PC-9 (cell line): Measurements from ENCODE around the gene NRG3. TPM values are rescaled to one million over a fixed set of nuclear protein-coding genes. Genes with fewer than 3 reads are reported as not detected.

Source experiments
- BruUV-seq: library from RNA; stranded (reverse); fragments of 400-500 nt; replicated peaks from 2 replicates; lab custom pipeline; 2021; lab: Mats Ljungman, UMichigan
- CTCF ChIA-PET: fragments of 300-600 bp; sonication (Branson Sonifier 250); formaldehyde crosslinking; loops from one replicate; lab custom pipeline; 2022; ENCODE audit warnings: antibody characterized with exemption; lab: Charles Lee
- POLR2A ChIA-PET: fragments of 300-600 bp; sonication (Branson Sonifier 250); formaldehyde crosslinking; loops from one replicate; lab custom pipeline; 2022; ENCODE audit warnings: antibody characterized with exemption; ENCODE audit not compliant: unreplicated experiment; lab: Charles Lee
- DNase-seq, 2 experiments: peaks; one replicate each; pipeline versions ENCODE4 v3.0.0 to v3.0.0-alpha.2; 2015 to 2022; ENCODE audit warnings: mixed read lengths in 1 of 2
- H2AFZ ChIP-seq: fragments of 200-600 bp; sonication (generic); 2 replicates; pipeline ENCODE4 v1.8.1; 2017; ENCODE audit warnings: antibody characterized with exemption
- H3F3A ChIP-seq: fragments of 200-600 bp; sonication (generic); 2 replicates; pipeline ENCODE4 v1.8.1; 2017; ENCODE audit warnings: antibody characterized with exemption, mild to moderate bottlenecking, low read depth; ENCODE audit not compliant: insufficient read depth
- H3K27ac ChIP-seq: fragments of 200-600 bp; sonication (generic); 2 replicates; pipeline ENCODE4 v1.6.1; 2016; ENCODE audit warnings: mixed run types
- H3K27me3 ChIP-seq: fragments of 200-600 bp; sonication (generic); 2 replicates; pipeline ENCODE4 v1.6.1; 2016; ENCODE audit warnings: low read depth, mixed run types; ENCODE audit not compliant: insufficient read depth
- H3K36me3 ChIP-seq: fragments of 200-600 bp; sonication (generic); 2 replicates; pipeline ENCODE4 v1.6.1; 2016; ENCODE audit warnings: low read depth, mixed run types
- H3K4me1 ChIP-seq: fragments of 200-600 bp; sonication (generic); replicated peaks from 2 replicates; pipeline ENCODE4 v1.6.1; 2016; ENCODE audit warnings: mixed run types; ENCODE audit not compliant: insufficient read depth
- H3K4me2 ChIP-seq: fragments of 200-600 bp; sonication (generic); 2 replicates; pipeline ENCODE4 v1.6.1; 2017; ENCODE audit warnings: mixed run types
- H3K4me3 ChIP-seq: fragments of 200-600 bp; sonication (generic); 2 replicates; pipeline ENCODE4 v1.6.1; 2016; ENCODE audit warnings: mixed run types
- H3K79me2 ChIP-seq: fragments of 200-600 bp; sonication (generic); 2 replicates; pipeline ENCODE4 v1.6.1; 2017; ENCODE audit warnings: low read depth, mixed run types
- H3K9me2 ChIP-seq: fragments of 200-600 bp; sonication (generic); 2 replicates; pipeline ENCODE4 v1.8.1; 2017; ENCODE audit warnings: mild to moderate bottlenecking; ENCODE audit not compliant: insufficient read depth
- H3K9me3 ChIP-seq: fragments of 200-600 bp; sonication (generic); 2 replicates; pipeline ENCODE4 v1.8.1; 2016; ENCODE audit warnings: low read depth; ENCODE audit not compliant: insufficient read depth
- H4K20me1 ChIP-seq: fragments of 200-600 bp; sonication (generic); 2 replicates; pipeline ENCODE4 v1.8.1; 2017; ENCODE audit not compliant: insufficient read depth
- CTCF ChIP-seq: fragments of 200-600 bp; sonication (generic); conservative IDR thresholded peaks from 2 replicates; pipeline ENCODE4 v1.6.1; 2017; ENCODE audit warnings: mixed run types, antibody characterized with exemption, mild to moderate bottlenecking, moderate library complexity
- EZH2 ChIP-seq: fragments of 200-600 bp; sonication (generic); IDR thresholded peaks from 2 replicates; pipeline ENCODE4 v1.8.0; 2017; ENCODE audit warnings: antibody characterized with exemption, low read depth
- intact Hi-C: fragments of 100-400 bp; cut with micrococcal nuclease; formaldehyde crosslinking; loops from one replicate; pipeline ENCODE4 v1.10.0; 2022; ENCODE audit not compliant: unreplicated experiment
- total RNA-seq: library from RNA; stranded (reverse); gene quantifications from 2 replicates; pipeline ENCODE4 v1.2.3, GENCODE V29; 2021

Gene NRG3
- total RNA-seq, 1 experiment from 2014 or later = not detected

GRCh38 chr10:82882722-82883121 is 1007.7 kb downstream of the NRG3 start:
- POLR2A ChIA-PET = no interaction called here
- CTCF ChIA-PET = no interaction called here
- H3K27ac ChIP-seq = no peak overlapping the region

GRCh38 chr10:82883603-82884002 is 1008.6 kb downstream of the NRG3 start:
- H4K20me1 ChIP-seq = no peaks in the 10 kb centered on the region
- intact Hi-C loops = no loop called here
- no peak overlapping the region; the same call in 1 of the 2 replicates for H2AFZ ChIP-seq
- H3K4me2 ChIP-seq = no peak overlapping the region
- ChIA-PET CTCF (no interaction called here), POLR2A (no interaction called here)
- no peaks in the 10 kb centered on the region; the same call in 1 of the 2 replicates for H3K9me2 ChIP-seq
- TF ChIP-seq EZH2 = no peak
- no peaks in the 10 kb centered on the region for H3K4me1 ChIP-seq
- no peak overlapping the region for H3K27ac ChIP-seq
- DNase-seq = no peak
- H3K27me3 ChIP-seq = peaks cover 19% of the 10 kb centered on the region; the same call in 1 of the 2 replicates
- no peaks in the 10 kb centered on the region for H3K79me2 ChIP-seq
- no peaks in the 10 kb centered on the region for H3K9me3 ChIP-seq
- H3K36me3 ChIP-seq = no peaks in the 10 kb centered on the region
- BruUV-seq = no TSS peak
- no peak overlapping the region for H3K4me3 ChIP-seq
- no peaks in the 10 kb centered on the region for H3F3A ChIP-seq

More at GRCh38 chr10:82882722-82883121, 1007.7 kb downstream of the NRG3 start:
- Histone ChIP-seq H3K4me1 (no peaks in the 10 kb centered on the region), H3K9me2 (no peaks in the 10 kb centered on the region; the same call in 1 of the 2 replicates), H3K9me3 (no peaks in the 10 kb centered on the region), H3K4me2 (no peak overlapping the region), H3K79me2 (no peaks in the 10 kb centered on the region), H4K20me1 (no peaks in the 10 kb centered on the region), H2AFZ (no peak overlapping the region), H3F3A (no peaks in the 10 kb centered on the region), H3K27me3 (peaks cover 18% of the 10 kb centered on the region; the same call in 1 of the 2 replicates), H3K36me3 (no peaks in the 10 kb centered on the region), H3K4me3 (no peak overlapping the region)
- intact Hi-C loops = no loop called here
- no peak for DNase-seq
- BruUV-seq = no TSS peak
- no peak for TF ChIP-seq EZH2
- TF ChIP-seq CTCF = no peak

- H3K9me2 ChIP-seq = no peaks in the 10 kb centered on the region
- POLR2A ChIA-PET = no interaction called here
- H3K27ac ChIP-seq = no peak overlapping the region
- H3F3A ChIP-seq = no peaks in the 10 kb centered on the region
- BruUV-seq = no TSS peak
- H3K9me3 ChIP-seq = no peaks in the 10 kb centered on the region
- no peak for DNase-seq
- no peaks in the 10 kb centered on the region for H3K4me1 ChIP-seq
- H3K4me3 ChIP-seq = no peak overlapping the region
- no peaks in the 10 kb centered on the region for H3K79me2 ChIP-seq
- CTCF ChIA-PET = no interaction called here
- H3K36me3 ChIP-seq = no peaks in the 10 kb centered on the region
- H2AFZ ChIP-seq = no peak overlapping the region
- peaks cover 31% of the 10 kb centered on the region for H3K27me3 ChIP-seq
- H4K20me1 ChIP-seq = no peaks in the 10 kb centered on the region
- intact Hi-C loops = no loop called here
- TF ChIP-seq CTCF = no peak
- no peak for TF ChIP-seq EZH2
- no peak overlapping the region for H3K4me2 ChIP-seq
These were observed 1012.5 kb downstream of the NRG3 start for GRCh38 chr10:82887488-82887887.
